SK-N-SH (cell line): ENCODE data around the gene COLEC11. TPM values are rescaled to one million over a fixed set of nuclear protein-coding genes. Genes with fewer than 3 reads are reported as not detected.

ENCODE experiments used
- CTCF ChIA-PET: fragments of 300-600, 350-600 bp; formaldehyde crosslinking; extraction: SDS; loops from one replicate; lab custom pipeline; 2021; lab: Yijun Ruan, JAX
- POLR2A ChIA-PET: fragments of 350-600 bp; sonication (Branson Sonifier 250); formaldehyde crosslinking; extraction: SDS; loops from one replicate; lab custom pipeline; 2020; ENCODE audit warnings: antibody characterized with exemption, inconsistent platforms; lab: Yijun Ruan, JAX
- DNase-seq: peaks from one replicate; pipeline ENCODE4 v3.0.0; 2012
- H2AFZ ChIP-seq: fragments of 200-600 bp; sonication (generic); 2 replicates; pipeline ENCODE4 v1.8.1; 2016; ENCODE audit warnings: antibody characterized with exemption, mild to moderate bottlenecking, low read depth
- H3F3A ChIP-seq: fragments of 200-600 bp; sonication (generic); replicated peaks from 2 replicates; pipeline ENCODE3; 2016; ENCODE audit warnings: antibody characterized with exemption, mild to moderate bottlenecking; ENCODE audit not compliant: insufficient read depth
- H3K27ac ChIP-seq, 2 experiments: fragments of 200-500 bp in 1 of 2; fragments of 200-600 bp in 1 of 2; sonication (Bioruptor generic) in 1 of 2; sonication (generic), shearing (Covaris generic) in 1 of 2; 2 replicates each; pipeline versions ENCODE4 v1.5.1 to v1.6.1; 2014 to 2016; ENCODE audit warnings: low read depth in 2 of 2, inconsistent platforms in 1 of 2, low read length in 1 of 2, mild to moderate bottlenecking in 1 of 2, mixed read lengths in 1 of 2
- H3K27me3 ChIP-seq: fragments of 200-600 bp; sonication (generic), shearing (Covaris generic); 2 replicates; pipeline ENCODE4 v1.6.1; 2016; ENCODE audit warnings: mixed run types; ENCODE audit not compliant: insufficient read depth
- H3K36me3 ChIP-seq, 2 experiments: fragments of 200-500 bp in 1 of 2; fragments of 200-600 bp in 1 of 2; sonication (Bioruptor generic) in 1 of 2; sonication (generic) in 1 of 2; replicated peaks in 1 of 2; 2 replicates each; pipeline versions ENCODE3 to v1.5.1; 2014 to 2016; ENCODE audit warnings: low read length in 1 of 2, mild to moderate bottlenecking in 1 of 2; ENCODE audit not compliant: insufficient read depth in 2 of 2, control insufficient read depth in 1 of 2
- H3K4me1 ChIP-seq, 2 experiments: fragments of 200-500 bp in 1 of 2; fragments of 200-600 bp in 1 of 2; sonication (Bioruptor generic) in 1 of 2; sonication (generic), shearing (Covaris generic) in 1 of 2; 2 replicates each; pipeline versions ENCODE4 v1.5.1 to v1.6.1; 2014 to 2016; ENCODE audit warnings: low read depth in 1 of 2, low read length in 1 of 2, mixed run types in 1 of 2; ENCODE audit not compliant: insufficient read depth in 2 of 2, control insufficient read depth in 1 of 2
- H3K4me2 ChIP-seq: fragments of 200-600 bp; sonication (generic), shearing (Covaris generic); 2 replicates; pipeline ENCODE4 v1.6.1; 2017; ENCODE audit warnings: mixed run types
- H3K4me3 ChIP-seq, 2 experiments: fragments of 200-500 bp in 1 of 2; fragments of 200-600 bp in 1 of 2; sonication (Bioruptor generic) in 1 of 2; sonication (generic), shearing (Covaris generic) in 1 of 2; 2 replicates each; pipeline versions ENCODE4 v1.5.1 to v1.8.1; 2014 to 2016; ENCODE audit warnings: low read depth in 2 of 2, inconsistent platforms in 1 of 2, low read length in 1 of 2, mild to moderate bottlenecking in 1 of 2, mixed read lengths in 1 of 2, moderate library complexity in 1 of 2
- H3K79me2 ChIP-seq: fragments of 200-600 bp; sonication (generic); 2 replicates; pipeline ENCODE4 v1.8.1; 2017; ENCODE audit warnings: mild to moderate bottlenecking; ENCODE audit not compliant: insufficient read depth
- H3K9ac ChIP-seq: fragments of 200-600 bp; sonication (generic); 2 replicates; pipeline ENCODE4 v1.6.1; 2017; ENCODE audit warnings: mixed run types
- H3K9me2 ChIP-seq: fragments of 200-600 bp; sonication (generic); 2 replicates; pipeline ENCODE4 v1.6.1; 2017; ENCODE audit warnings: mixed run types
- H3K9me3 ChIP-seq: fragments of 200-600 bp; sonication (generic); 2 replicates; pipeline ENCODE4 v1.6.1; 2017; ENCODE audit warnings: mixed run types, mild to moderate bottlenecking, moderate library complexity
- H4K20me1 ChIP-seq: fragments of 200-600 bp; sonication (generic); 2 replicates; pipeline ENCODE4 v1.6.1; 2017; ENCODE audit warnings: mild to moderate bottlenecking, mixed run types; ENCODE audit not compliant: insufficient read depth
- FOXJ3 ChIP-seq: sonication (generic); formaldehyde crosslinking; IDR thresholded peaks from 2 replicates; pipeline ENCODE4 v1.5.1; 2020; ENCODE audit warnings: mild to moderate bottlenecking, missing genetic modification reagents
- PBX3 ChIP-seq: IDR thresholded peaks from 2 replicates; pipeline ENCODE4; 2012
- TEAD4 ChIP-seq: IDR thresholded peaks from 2 replicates; pipeline ENCODE4 v1.4.0; 2012; ENCODE audit warnings: mild to moderate bottlenecking, borderline replicate concordance; ENCODE audit not compliant: insufficient read depth
- USF2 ChIP-seq: fragments of 150-350 bp; IDR thresholded peaks from 2 replicates; pipeline ENCODE4 v1.6.1; 2017; ENCODE audit warnings: antibody characterized with exemption, low read length, low read depth, borderline replicate concordance
- WGBS: methylation state at CpG from one replicate; pipeline ENCODE4 v1.1.6; 2017; ENCODE audit warnings: low lambda C conversion rate; 5-methylcytosine and 5-hydroxymethylcytosine counted together
- polyA plus RNA-seq, 3 experiments: library from polyadenylated mRNA; depleted of rRNA; stranded (reverse); fragments of >200 nt; gene quantifications; 2 replicates each; pipeline ENCODE4 v1.2.3, GENCODE V29; 2012
- TF ChIP-seq, protein P1 (sequence below): fragments of 200-600 bp; sonication (generic); IDR thresholded peaks from 2 replicates; pipeline ENCODE4 v1.6.1; 2017; ENCODE audit warnings: antibody characterized with exemption, mild to moderate bottlenecking, moderate library complexity

The COLEC11 gene
- polyA plus RNA-seq, 1 of the 3 experiments (the other 2 are of a cell fraction), result 8.7 TPM

DNA sequence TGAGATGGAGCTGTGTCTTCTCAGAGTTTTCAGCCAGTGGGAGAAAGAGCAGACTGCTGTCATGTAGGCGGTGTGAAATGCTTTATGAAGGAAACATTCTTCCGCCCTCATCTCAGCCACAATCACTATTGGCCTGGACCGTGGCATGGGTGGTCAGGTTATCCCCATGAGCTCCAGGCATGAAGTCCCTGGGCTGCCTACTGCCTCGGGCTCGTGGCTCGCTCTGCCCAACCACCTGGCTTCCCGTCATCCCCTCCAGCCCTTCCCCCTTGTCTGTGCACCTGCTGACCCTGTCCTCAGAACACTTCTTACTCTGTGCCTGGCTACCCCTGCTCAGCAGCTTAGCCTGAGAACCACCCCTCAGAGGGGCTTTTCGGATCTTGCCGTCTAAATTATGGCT, 15.5 kb downstream of the COLEC11 start:
- Histone ChIP-seq H3K27me3 (no peaks in the 10 kb centered on the region), H3F3A (peaks cover 5% of the 10 kb centered on the region), H2AFZ (no peak overlapping the region), H3K4me2 (no peak overlapping the region), H3K27ac (peak overlapping the region in 1 of 2 experiments; percentile 76; a peak in 1 of 4 replicates), H3K79me2 (no peaks in the 10 kb centered on the region), H3K36me3 (peaks cover 0 to 3% of the 10 kb centered on the region in 2 experiments), H3K9me2 (no peaks in the 10 kb centered on the region), H4K20me1 (no peaks in the 10 kb centered on the region), H3K9ac (no peak overlapping the region), H3K4me1 (peaks cover 5 to 51% of the 10 kb centered on the region in 2 experiments; a peak in 3 of 4 replicates), H3K4me3 (no peak overlapping the region), H3K9me3 (peaks cover 6% of the 10 kb centered on the region; the same call in 1 of the 2 replicates)
- CTCF ChIA-PET, result interaction anchor here (1.1 to 1.4 kb wide), 2 partner anchors 34 to 40 kb away, joined by 4 to 9 read pairs; no protein-coding TSS in a partner anchor
- 81% methylated on average over 9 of the region's 9 CpGs for WGBS
- POLR2A ChIA-PET, result interaction anchor here (1.0 to 1.5 kb wide), 2 partner anchors 16 to 40 kb away, joined by 3 to 5 read pairs; no protein-coding TSS in a partner anchor
- no peak for DNase-seq
- TF ChIP-seq TEAD4, result no peak
- no peak for TF ChIP-seq USF2
- no peak for TF ChIP-seq PBX3

DNA sequence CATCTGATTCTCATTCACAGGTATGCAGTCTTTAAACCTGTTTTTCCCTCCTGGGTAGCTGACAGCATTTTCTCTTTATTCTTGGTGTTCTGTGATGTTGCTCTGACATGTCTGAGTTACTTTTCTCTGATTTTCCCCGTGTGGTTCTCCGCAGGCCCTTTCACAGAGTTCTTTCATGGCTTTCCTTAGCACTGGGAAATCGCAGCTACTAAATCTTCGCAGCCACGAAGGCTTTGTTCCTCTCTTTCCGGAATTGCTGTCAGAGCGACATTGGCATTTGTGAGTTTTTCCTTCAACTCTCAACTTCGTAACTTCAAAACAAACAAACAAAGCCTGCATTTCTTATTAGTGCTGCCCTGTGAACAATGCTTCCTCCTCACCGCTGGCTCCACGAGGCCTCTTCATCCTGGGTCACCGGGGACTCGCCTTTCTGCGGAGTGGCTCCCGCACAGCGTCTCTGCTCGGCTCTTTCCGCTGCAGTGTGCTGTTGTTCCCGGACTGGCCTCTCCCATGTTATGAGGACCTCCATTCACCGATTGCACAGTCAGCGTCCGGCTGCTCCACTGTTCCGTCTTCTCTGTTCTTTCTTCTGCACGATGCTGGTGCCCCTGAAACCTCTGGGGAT, 16.1 kb downstream of the COLEC11 start:
- CTCF ChIA-PET, result interaction anchor here (1.1 to 1.4 kb wide), 2 partner anchors 35 to 39 kb away, joined by 4 to 9 read pairs; no protein-coding TSS in a partner anchor
- H3K36me3 ChIP-seq, result peaks cover 0 to 3% of the 10 kb centered on the region in 2 experiments
- peaks cover 0 to 45% of the 10 kb centered on the region in 2 experiments; a peak in 2 of 4 replicates for H3K4me1 ChIP-seq
- H3F3A ChIP-seq, result peaks cover 5% of the 10 kb centered on the region
- no peak overlapping the region for H3K4me3 ChIP-seq
- H3K9ac ChIP-seq, result no peak overlapping the region
- H4K20me1 ChIP-seq, result no peaks in the 10 kb centered on the region
- peaks cover 6% of the 10 kb centered on the region; the same call in 1 of the 2 replicates for H3K9me3 ChIP-seq
- no peaks in the 10 kb centered on the region for H3K27me3 ChIP-seq
- DNase-seq, result no peak
- no peak for TF ChIP-seq FOXJ3
- TF ChIP-seq, protein P1, sequence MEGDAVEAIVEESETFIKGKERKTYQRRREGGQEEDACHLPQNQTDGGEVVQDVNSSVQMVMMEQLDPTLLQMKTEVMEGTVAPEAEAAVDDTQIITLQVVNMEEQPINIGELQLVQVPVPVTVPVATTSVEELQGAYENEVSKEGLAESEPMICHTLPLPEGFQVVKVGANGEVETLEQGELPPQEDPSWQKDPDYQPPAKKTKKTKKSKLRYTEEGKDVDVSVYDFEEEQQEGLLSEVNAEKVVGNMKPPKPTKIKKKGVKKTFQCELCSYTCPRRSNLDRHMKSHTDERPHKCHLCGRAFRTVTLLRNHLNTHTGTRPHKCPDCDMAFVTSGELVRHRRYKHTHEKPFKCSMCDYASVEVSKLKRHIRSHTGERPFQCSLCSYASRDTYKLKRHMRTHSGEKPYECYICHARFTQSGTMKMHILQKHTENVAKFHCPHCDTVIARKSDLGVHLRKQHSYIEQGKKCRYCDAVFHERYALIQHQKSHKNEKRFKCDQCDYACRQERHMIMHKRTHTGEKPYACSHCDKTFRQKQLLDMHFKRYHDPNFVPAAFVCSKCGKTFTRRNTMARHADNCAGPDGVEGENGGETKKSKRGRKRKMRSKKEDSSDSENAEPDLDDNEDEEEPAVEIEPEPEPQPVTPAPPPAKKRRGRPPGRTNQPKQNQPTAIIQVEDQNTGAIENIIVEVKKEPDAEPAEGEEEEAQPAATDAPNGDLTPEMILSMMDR, result no peak
- H2AFZ ChIP-seq, result no peak overlapping the region
- no peaks in the 10 kb centered on the region for H3K9me2 ChIP-seq
- H3K79me2 ChIP-seq, result no peaks in the 10 kb centered on the region
- WGBS, result 85% methylated on average over 23 of the region's 23 CpGs
- peak overlapping the region in 1 of 2 experiments; percentile 25; a peak in 1 of 4 replicates for H3K27ac ChIP-seq
- POLR2A ChIA-PET, result interaction anchor here (1.0 to 1.5 kb wide), 2 partner anchors 17 to 40 kb away, joined by 3 to 5 read pairs; no protein-coding TSS in a partner anchor
- H3K4me2 ChIP-seq, result no peak overlapping the region
